HPDE6-E6E7 (cell line): ENCODE measurements around the gene SETX.

Experiments
- DNase-seq: peaks from one replicate; pipeline ENCODE4 v3.0.0; 2011; ENCODE audit warnings: missing footprints; ENCODE audit errors: extremely low spot score

The SETX gene

DNA sequence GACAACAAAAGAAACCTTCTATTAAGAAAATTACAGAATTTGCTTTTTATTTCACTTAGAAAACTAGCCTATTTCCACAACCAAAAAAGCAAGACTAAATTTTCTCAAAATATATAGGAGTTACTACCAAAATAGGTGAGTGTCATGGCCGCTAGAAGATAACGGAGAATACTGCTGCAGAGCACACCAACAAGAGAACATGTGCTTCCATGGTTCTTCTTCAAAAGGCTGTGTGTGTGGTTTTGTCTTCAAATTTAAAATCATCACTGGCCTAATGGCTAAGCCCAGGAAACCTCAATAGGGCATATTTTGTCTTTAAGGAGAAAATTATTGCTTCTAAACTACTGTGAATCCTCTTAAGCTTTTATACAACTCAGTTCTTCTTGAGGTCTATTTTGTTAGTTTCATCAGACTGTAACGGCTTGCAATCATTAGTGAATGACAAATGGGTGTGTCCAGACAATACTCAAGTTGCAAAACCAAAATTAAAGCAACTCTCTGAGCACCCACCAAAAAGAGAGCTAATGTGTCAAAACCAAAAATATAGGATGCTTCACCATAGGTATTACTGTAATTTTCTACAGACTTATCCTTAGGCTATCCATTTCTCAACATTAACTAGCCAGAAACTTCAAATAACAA is 3.3 kb downstream of the SETX start:
- no peak for DNase-seq

DNA sequence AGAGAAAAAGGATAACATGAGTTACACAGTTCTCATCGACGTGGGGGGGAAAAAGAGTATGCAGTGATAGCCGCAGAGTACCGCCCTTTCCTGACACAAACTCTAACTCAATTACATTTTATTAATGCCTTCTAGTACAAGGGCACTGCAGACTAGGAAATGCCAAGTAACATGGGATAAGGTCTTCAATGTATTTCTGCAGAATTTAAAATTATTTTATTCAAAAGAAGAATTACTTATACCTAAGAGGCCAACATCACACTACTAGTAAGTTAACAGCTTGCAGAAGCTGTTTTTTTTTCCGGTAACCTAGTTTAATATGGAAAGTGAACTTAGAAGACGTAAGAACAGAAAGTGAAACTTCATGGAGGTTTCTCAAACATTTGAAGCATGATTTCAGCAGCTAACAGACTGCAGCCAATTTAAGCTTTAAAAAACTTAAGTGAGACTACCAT is 3.9 kb downstream of the SETX start:
- no peak for DNase-seq

DNA sequence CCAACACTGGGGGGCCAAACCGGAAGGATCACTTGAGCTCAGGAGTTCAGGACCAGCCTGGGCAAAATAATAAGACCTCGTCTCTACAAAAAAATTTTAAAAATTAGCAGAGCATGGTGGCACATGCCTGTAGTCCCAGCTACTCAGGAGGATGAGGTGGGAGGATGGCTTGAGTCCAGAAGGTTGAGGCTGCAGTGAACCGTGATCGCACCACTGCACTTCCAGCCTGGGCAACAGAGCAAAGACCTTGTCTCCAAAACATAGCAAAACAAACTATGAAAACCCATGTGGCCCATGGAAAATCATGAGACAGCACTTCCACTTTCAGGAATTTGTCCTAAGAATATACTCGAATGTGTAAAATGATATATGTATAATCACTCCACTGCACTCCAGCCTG is 6.1 kb downstream of the SETX start:
- no peak for DNase-seq

DNA sequence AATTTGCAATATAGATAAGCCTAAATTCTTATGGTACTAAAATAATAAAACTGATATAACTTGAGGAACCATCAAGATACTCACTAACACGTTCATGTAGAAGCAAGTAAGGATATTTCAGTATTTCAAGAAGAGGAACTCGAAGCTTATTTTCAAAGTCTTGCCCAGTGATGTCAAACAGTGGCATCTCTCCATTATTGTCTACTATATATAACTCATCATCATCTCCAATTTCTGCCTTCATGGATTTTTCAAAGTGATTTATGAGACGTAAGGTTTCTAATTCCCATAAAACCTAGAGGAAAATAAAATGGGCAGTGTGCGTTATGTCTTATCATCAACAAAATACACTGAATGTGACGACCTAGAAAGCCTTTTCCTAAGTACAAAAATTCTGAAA is 8.6 kb downstream of the SETX start:
- DNase-seq = no peak

DNA sequence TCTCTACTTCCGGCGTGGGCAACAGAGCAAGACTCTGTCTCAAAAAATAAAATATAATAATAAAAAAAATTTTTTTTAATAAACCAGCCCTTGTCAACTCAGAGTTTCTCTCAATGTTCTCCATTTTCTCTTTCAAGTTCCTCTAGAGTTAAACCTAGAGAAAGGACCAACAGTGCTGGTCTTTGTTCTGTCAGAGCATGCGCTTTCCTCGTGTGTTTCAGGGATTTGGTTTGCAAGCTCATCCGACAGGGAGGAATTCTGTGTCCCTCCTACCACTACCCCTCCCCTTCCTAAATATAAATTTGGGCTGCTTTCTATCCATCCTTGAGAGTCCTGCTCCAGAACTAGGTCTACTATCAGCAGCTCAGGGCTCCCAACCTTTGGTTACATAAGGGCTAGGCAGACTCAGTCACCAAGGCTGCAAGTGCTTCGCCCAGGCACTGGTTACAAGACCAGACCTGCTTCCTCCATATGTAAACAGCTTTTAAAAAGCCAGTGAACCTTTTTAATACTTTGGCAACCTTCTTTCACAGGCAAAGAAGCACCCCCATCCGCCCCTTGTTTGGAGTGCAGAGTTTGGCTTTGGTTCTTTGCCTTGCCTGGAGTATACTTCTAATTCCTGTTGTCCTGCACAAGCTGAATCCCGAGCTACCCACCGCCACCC is 13.5 kb downstream of the SETX start:
- no peak for DNase-seq

DNA sequence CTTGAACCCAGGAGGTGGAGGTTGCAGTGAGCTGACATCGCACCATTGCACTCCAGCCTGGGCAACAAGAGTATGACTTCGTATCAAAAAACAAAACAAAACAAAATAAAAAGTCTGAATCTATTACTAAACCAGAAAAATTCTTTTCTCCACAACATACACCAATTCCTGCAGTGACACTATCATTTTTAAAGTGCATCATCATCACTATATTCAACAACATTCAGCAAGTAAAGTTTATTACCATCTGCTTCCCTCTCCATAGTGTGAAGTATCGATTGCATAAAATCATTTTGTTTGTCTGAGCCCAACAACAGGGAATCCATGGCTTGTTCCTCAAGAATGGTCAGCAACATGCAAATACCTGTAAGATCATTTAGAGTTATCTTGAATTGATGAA is 20.4 kb downstream of the SETX start:
- DNase-seq = no peak

DNA sequence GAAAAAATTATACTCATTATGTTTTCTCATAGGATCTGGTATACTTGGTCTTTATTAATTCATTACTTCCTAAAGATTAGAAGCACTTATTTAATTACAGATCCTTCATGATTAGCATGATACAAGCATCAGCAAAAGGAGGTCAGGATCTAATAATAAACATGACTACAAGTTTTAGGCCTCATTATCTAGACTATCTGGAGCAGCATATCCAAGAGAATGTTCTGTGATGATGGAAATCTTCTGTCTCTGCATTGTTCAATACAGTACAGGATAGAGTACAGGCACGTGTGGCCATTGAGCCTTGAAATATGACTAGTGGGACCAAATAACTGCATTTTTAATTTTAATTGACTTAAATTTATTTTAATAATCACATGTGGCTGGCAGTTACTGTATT is 21.2 kb downstream of the SETX start:
- DNase-seq = no peak

DNA sequence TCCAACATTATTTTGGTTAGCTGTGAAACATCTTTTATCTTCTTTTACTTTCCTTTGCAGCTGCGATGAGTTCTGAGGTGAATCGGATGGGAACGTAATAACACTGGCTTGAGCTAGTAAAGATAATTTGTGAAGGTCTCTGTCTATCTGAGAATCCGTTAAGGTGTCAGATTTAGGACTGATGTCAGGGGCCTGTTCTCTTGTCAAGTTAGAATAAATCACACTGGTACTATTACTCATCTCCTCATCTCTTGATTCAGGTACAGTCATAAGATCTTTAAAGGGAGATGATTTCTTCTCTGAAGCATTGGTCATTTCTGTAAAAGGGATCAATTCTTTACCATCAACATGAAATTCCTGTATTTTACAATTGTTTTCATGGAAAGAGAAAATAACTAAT is 26.2 kb downstream of the SETX start:
- no peak for DNase-seq

DNA sequence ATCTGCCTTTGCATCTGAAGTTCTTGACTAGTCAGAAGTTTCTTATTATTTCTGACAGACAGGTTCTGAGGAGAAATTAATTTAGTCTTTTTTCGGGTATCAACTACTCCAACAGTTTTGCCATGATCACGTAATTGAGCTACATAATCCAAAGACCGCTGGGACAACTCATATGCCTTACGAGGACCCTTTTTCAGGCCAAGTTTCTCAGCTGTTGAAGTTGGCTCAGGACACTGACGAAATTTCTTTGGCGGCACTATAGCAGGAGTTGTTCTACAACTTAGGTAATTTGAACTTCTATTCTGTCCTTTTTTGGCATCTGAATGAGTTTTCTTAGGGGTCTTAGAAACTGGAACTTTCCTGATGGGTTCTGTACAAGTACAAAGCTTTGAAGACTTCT is 27.2 kb downstream of the SETX start:
- no peak for DNase-seq

DNA sequence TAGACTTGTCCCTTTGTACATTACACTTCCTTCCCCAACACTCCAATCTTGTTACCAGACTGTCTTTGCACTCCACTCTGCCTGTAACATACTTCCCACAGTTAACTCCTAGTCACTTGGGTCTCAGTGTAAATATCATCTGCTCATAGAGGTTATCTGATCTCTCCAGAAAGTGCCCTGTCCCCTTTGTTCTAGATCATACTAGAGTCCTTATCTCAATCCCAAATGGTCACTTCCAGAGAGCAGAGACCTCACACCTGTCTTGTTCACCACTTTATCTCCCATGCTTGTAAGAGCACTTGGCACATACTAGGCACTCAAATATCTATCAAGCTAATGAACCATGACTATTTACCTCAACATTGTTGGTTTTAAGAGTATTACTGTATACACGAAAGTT is 30.4 kb downstream of the SETX start:
- no peak for DNase-seq

DNA sequence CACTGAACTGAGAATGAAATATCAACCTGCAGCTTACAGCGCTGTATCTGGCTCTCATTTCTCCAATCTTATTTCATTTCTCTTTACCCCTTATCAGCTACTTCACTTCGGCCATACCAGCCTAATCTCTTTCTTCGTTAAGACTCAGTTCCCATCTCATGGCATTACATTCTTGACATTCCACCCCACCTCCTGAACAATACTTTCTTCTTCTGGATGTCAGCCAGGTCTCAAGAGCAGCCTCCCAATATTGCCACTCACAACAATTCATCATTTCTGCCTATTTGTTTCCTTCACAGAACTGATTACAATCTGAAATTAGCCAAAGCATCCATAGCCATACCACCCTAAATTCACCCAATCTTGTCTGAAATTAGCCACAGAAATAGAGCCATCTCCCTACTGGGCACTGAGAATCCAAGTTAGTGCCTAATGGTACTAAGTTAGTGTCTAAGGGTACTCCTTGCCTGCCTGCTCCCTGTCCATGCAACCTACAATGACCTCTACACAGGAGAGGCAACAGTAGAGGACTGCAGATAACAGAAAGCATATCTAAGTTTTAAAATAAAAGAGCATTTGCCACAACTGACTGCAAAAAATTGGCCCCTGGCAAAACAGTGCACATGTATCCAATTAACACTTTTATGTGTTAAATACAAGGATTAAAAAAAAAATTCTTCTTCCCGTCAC is 35.2 kb downstream of the SETX start:
- DNase-seq = no peak

DNA sequence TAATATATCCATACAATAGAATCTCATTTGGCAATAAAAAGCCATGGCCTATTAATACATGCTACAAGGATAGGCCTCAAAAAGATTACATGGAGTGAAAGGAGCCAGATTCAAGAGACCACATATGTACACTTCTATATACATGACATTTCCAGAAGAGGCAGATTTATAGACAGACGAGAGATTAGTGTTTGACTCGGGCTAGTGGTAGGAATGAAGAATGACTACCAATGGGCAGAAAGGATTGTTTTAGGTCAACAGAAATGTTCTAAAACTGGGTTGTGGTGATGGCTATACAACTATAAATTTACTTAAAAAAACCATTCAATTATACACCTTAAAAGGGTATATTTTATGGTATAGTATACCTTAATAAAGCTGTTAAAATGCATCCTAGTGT is 41.9 kb downstream of the SETX start:
- DNase-seq = no peak

DNA sequence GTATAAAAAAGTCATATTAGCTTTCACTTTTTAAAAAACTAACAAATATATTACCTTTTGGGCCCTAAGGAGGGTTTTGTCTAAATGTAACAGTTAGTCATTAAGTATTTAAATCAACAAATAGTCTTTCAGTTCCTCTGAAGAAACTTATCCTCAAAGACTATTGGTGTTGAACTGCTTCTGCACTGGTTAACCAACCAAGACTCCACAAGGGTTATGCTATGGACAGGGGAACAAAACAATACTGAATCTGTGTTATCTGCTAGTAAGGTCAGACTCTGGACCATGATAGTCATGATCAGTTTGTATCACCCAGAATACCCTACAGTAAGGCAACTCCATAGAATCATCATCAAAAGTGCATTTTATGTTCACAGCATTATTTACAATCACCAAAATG is 42.4 kb downstream of the SETX start:
- no peak for DNase-seq

DNA sequence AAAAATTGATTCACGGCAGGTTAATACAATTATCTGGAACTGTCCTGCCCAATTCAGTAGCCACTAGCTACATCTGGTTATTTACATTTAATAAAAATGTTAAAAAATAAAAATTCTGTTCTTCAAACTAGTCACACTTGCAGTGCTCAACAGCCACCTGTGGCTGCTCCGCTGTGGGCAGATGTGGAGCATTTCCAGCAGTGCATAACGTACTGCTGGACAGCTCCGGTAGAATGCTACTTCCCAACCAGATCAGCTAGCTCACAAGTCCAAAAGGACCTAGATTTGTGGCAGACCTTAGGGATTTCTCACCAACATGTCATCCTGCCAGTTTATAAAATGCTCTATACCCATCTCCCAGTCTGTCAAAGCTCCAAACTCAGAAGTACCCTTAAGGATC is 42.8 kb downstream of the SETX start:
- DNase-seq = no peak

DNA sequence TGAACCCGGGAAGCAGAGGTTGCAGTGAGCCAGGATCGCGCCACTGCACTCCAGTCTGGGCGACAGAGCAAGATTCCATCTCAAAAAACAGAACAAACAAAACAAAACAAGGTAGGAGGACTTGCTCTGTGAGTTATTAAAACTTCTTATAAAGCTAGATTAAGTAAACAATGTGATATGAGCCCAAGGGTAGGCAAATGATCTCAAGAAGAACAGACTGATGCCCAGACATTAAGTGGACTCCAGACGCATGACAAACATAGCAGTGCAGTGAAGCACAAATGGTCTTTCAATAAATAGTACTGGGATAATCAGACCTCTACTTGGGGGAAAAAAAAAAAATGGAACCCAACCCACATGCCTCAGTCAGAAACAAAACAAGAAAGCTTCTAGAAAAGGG is 45.7 kb downstream of the SETX start:
- DNase-seq = no peak

DNA sequence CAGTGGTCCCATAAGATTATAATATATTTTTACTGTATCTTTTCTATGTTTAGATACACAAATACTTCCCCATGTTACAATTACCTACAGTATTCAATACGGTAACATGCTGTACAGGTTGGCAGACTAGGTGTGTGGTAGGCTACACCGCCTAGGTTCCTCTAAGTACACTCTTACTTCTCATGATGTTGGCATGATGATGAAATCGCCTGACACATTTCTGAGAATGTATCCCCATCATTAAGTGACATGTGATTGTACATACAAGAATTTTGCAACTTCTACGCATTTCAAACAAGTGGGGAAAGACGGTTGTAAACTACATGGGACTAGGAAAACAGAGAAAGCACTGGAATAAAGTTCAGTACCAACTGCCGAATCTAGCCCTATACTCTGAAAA is 53.3 kb downstream of the SETX start:
- DNase-seq = no peak

DNA sequence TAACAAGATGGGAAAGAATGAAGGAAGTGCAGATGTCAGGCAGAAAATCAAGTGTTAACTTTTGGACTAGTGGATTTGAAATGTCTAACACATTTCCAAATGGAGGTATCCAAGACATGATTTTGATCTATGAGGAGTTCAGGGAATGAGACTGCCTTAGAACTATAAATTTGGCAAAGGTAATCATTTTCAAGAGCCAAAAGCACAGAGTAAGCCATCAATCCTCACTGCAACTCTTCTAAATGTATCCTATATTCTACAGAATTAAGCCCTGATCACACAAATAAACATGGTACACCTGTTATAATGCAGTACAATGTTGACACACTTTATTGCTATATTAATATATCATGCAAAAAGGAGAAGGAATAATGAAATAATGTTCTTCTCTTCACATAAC is 55.6 kb downstream of the SETX start:
- no peak for DNase-seq

DNA sequence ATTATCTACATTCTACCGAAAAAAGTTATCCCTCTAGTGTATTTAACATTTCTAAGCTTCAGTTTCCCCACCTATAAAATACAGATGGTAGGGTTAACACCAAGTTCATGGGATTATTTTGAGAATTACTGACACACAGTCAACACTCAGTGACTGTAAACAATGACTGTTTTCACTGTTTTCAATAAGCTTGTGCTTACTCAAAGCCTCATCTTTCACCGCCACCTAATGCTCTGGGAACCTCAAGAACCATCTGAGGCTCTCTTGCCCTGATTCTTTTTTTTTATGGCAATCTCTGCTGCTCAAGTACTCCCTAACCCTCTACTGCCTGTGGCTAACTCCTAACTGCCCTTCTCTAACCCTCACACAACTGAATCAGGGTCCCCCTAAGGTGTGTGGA is 59.6 kb downstream of the SETX start:
- DNase-seq = no peak

DNA sequence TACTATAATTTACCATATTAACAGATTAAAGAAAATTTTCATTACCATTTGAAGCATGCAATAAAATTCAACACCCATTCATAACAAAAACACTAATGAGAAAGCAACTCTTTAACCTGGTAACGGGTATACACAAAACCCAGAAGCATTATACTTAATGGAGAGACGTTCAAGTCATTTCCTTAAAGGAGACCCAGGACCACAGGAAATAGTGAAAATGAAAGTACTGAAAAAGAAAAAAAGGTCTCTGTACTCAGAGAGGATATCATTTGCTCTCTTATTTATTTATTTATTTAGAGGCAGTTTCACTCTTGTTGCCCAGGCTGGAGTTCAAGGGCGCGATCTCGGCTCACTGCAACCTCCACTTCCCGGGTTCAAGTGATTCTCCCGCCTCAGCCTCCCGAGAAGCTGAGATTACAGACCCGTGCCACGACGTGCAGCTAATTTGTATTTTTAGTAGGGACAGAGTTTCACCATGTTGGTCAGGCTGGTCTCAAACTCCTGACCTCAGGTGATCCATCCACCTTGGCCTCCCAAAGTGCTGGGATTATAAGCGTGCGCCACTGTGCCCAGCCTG is 61.6 kb downstream of the SETX start:
- no peak for DNase-seq

DNA sequence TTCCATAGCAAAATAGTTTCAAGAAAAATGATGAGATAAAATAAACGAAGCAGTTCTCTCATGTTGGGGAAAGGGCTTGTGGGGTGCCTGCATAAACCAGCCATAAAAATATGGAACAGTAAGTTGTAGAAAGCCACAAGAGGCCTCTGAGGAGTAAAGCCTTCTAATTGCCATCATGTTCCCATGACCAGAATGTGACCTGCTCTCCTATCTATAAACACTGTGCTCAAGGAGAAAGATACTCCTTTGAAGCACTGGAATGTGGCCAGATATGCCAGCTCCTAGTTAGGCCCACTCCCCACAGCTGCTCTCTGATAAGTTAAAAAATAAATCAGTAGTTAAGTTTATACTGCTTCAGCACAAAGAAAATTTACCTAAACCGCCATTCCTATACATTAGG is 65.8 kb downstream of the SETX start:
- no peak for DNase-seq

DNA sequence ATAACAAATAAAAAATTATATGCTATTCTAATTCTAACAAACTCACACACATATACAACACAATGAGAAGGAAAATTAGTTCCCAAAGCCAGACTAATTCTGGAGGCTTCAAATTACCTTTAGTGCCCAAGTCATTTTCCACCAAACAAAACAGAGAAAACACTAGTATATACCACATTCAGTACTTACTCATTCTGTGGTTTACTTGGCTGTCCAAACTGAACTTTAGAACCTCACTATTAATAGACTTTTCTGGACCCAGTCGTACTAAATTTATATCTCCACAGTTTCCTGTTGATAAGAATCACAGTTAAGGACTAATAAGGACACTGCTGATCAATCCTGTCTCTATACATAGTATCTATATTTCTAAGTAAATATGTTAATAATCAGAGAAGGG is 66.4 kb downstream of the SETX start:
- no peak for DNase-seq

DNA sequence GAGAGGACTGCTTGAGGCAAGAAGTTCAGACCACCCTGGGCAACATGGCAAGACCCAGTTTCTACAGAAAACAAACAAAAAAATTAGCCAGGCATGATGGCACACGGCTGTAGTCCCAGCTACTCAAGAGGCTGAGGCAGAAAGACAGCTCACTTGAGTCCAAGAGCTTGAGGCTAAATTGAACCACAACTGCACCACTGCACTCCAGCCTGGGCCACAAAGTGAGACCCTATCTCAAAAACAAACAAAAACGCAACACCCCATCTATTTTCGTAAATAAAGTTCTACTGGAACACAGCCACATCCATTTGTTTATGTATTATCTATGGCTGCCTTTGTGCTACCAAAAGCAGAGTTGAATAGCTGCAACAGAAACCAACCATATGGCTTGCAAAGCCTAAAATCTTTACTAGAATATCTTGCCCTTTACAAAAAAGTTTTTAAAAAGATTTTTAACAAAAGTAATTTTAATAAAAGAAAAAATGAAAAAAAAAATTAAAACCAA is 67.5 kb downstream of the SETX start:
- DNase-seq = no peak

DNA sequence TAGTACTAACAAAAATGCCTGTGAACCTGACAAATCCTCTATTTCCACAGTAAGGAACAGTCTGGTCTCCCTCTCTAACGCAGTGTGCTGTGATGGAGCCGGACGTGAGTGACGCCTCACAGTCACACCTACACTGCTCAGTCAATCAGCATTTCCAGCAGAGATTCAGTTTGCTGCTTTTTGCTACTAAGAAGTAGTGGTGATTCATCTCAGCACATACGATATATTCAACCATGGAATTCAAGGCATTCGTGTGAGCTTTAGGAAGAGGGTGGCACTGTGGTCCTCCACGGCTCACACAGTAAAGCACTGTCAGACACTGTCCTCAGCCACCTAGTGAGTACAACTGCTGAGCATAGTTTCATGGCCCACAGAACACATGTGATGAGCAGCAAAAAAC is 70.9 kb downstream of the SETX start:
- no peak for DNase-seq
